ENCODE results near the gene HIVEP2. TPM values are rescaled to one million over a fixed set of nuclear protein-coding genes. Genes with fewer than 3 reads are reported as not detected.

Gene HIVEP2
- total and polyA plus RNA-seq, 2 donors (not counting 3 experiments of a cell fraction or from before 2014, with no cell fraction given): 1.3 to 4.7 TPM

DNA sequence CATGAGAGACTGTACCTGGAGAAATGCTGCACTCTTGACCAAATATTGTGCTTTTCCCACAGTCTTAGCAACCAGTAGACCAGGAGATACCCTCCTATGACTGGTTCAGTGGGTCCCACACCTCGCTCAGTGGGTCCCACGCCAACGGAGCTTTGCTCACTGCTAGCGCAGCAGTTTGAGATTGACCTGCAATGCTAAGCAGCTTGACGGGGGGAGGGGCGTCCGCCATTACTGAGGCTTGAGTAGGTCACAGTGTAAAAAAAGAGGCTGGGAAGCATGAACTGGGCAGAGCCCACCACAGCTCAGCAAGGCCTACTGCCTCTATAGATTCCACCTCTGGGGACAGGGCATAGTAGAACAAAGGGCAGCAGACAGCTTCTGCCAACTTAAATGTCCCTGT, 49.0 kb upstream of the HIVEP2 start:
- Histone ChIP-seq H3K27me3 (ENCODE audit: control insufficient read depth in 2 of 2, insufficient read depth in 2 of 2, low read length in 2 of 2) (peaks cover 3 to 4% of the 10 kb centered on the region in 2 experiments), H3K4me2 (ENCODE audit: insufficient read depth, low read length) (no peak overlapping the region), H3K4me1 (ENCODE audit: control insufficient read depth, extremely low read depth, insufficient read depth, low read length) (no peaks in the 10 kb centered on the region), H3K9ac (replicated peaks; ENCODE audit: extremely low read depth, insufficient read depth, low read length) (no peak overlapping the region), H3K9me1 (replicated peaks; ENCODE audit: control insufficient read depth, extremely low read depth, insufficient read depth, low read length) (no peaks in the 10 kb centered on the region), H3K36me3 (ENCODE audit: control insufficient read depth in 2 of 2, extremely low read depth in 1 of 2, insufficient read depth in 2 of 2, low read length in 2 of 2) (no peaks in the 10 kb centered on the region), H3K4me3 (replicated peaks in 1 of 3; ENCODE audit: insufficient read depth in 1 of 3, low read depth in 1 of 3, low read length in 3 of 3) (no peak overlapping the region), H3K79me2 (ENCODE audit: control insufficient read depth, insufficient read depth, low read length) (no peaks in the 10 kb centered on the region), H2AFZ (ENCODE audit: low read depth, low read length) (no peak overlapping the region), H4K20me1 (replicated peaks; ENCODE audit: control insufficient read depth, extremely low read depth, insufficient read depth, low read length) (no peaks in the 10 kb centered on the region), H3K27ac (ENCODE audit: insufficient read depth, low read depth, low read length) (no peak overlapping the region), H3K9me3 (replicated peaks; ENCODE audit: control insufficient read depth, insufficient read depth, low read length) (no peaks in the 10 kb centered on the region)
- CTCF ChIA-PET: no interaction called here
- no peak for FAIRE-seq
- no TSS peak for BruUV-seq (replicated peaks)
- POLR2A ChIA-PET: no interaction called here
- intact Hi-C loops (cut with micrococcal nuclease): no loop called here
- DNase-seq (ENCODE audit: low read depth, low spot score): no peak
- dilution Hi-C loops (cut with MboI; ENCODE audit: extremely low pct_ligation_motif_present, low sequenced_read_pairs): no loop called here
- TF ChIP-seq, protein P1, sequence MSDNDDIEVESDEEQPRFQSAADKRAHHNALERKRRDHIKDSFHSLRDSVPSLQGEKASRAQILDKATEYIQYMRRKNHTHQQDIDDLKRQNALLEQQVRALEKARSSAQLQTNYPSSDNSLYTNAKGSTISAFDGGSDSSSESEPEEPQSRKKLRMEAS (IDR thresholded peaks at IDR 0.05; ENCODE audit: insufficient read depth, insufficient read length): no peak
- TF ChIP-seq JUN (IDR thresholded peaks at IDR 0.05; ENCODE audit: borderline replicate concordance, insufficient read depth, insufficient read length, low read depth) (no peak), POLR2AphosphoS5 (IDR thresholded peaks at IDR 0.05; ENCODE audit: insufficient read depth, low read depth, low read length) (no peak), GATA2 (IDR thresholded peaks at IDR 0.05; ENCODE audit: insufficient read depth, insufficient read length, low read depth, low read length) (no peak), FOS (IDR thresholded peaks at IDR 0.05; ENCODE audit: borderline replicate concordance, insufficient read depth, low read length) (no peak), POLR2A (IDR thresholded peaks at IDR 0.05; ENCODE audit: low read depth, low read length) (no peak), EZH2 (IDR thresholded peaks at IDR 0.05; ENCODE audit: borderline replicate concordance, low read depth, low read length, severe bottlenecking) (no peak), MYC (IDR thresholded peaks at IDR 0.05; ENCODE audit: low read depth, low read length) (no peak)
- TF ChIP-seq, protein P2, sequence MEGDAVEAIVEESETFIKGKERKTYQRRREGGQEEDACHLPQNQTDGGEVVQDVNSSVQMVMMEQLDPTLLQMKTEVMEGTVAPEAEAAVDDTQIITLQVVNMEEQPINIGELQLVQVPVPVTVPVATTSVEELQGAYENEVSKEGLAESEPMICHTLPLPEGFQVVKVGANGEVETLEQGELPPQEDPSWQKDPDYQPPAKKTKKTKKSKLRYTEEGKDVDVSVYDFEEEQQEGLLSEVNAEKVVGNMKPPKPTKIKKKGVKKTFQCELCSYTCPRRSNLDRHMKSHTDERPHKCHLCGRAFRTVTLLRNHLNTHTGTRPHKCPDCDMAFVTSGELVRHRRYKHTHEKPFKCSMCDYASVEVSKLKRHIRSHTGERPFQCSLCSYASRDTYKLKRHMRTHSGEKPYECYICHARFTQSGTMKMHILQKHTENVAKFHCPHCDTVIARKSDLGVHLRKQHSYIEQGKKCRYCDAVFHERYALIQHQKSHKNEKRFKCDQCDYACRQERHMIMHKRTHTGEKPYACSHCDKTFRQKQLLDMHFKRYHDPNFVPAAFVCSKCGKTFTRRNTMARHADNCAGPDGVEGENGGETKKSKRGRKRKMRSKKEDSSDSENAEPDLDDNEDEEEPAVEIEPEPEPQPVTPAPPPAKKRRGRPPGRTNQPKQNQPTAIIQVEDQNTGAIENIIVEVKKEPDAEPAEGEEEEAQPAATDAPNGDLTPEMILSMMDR (IDR thresholded peaks at IDR 0.05; ENCODE audit: extremely low read depth in 1 of 2, insufficient read depth in 1 of 2, low read depth in 1 of 2, low read length in 2 of 2): no peak
